ENCODE measurements around the gene PRDM16.

The PRDM16 gene

DNA sequence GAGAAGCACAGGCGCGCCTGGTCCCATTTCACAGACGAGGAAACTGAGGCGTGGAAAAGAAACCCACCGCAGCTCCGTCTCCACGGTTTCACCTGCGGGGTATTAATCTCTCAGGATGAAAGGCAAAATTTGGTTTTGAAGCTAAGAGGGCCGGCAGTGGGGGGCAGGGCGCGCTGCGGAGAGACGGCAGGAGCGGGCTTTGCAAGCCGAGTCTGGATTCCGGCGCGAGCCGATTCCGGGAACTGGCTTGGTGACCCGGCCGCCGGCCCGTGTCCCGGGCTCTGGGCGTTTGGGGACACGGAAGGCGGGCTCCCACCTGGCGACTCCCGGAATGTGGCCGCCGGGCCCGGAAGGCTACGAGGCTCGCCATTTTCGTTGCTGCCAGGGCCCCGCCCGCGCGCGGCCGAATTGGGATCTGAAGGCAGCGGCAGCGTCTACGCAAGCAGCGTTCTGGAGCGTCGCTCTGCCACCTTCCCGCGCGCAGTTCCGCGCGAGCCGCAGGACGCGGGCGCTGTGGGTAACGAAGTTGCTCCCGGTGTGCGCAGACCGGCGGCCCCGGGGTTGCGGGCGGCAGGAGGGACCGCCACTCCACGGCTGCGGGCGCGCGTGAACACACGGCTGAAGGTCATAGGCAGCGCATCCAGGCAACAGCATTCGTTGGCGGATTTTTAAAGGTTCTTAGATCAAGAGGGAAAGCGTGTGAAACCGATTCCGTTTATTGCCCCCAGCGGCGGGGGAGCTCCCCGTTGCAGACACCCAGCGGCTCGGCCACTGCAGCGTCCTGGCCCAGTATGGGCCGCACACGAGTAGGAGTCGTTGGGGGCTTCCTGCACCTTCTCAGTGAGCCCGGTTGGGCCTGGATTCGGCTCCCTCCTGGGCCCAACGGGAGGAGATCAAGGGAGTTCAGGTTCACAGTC is 5.4 kb upstream of the PRDM16 start:
- Histone ChIP-seq H3K36me3 (ENCODE audit: insufficient read depth, low read length) (no peaks in the 10 kb centered on the region), H3K79me2 (ENCODE audit: insufficient read depth, low read length) (peaks cover 35% of the 10 kb centered on the region; the same call in 1 of the 2 replicates), H3K9me2 (replicated peaks; ENCODE audit: low read depth, low read length) (no peaks in the 10 kb centered on the region), H3K4me3 (ENCODE audit: low read length, poor library complexity, severe bottlenecking) (no peak overlapping the region), H3F3A (ENCODE audit: low read depth) (no peaks in the 10 kb centered on the region), H4K20me1 (ENCODE audit: insufficient read depth, low read length, poor library complexity, severe bottlenecking) (no peaks in the 10 kb centered on the region), H3K4me1 (ENCODE audit: insufficient read depth, low read length, poor library complexity, severe bottlenecking) (peaks cover 22% of the 10 kb centered on the region), H3K27me3 (ENCODE audit: insufficient read depth, low read length, poor library complexity, severe bottlenecking) (no peaks in the 10 kb centered on the region), H3K9ac (ENCODE audit: low read depth, low read length, poor library complexity, severe bottlenecking) (no peak overlapping the region), H3K4me2 (ENCODE audit: low read depth, low read length, poor library complexity, severe bottlenecking) (no peak overlapping the region), H2AFZ (ENCODE audit: low read length) (no peak overlapping the region), H3K9me3 (ENCODE audit: insufficient read depth, low read depth, low read length) (no peaks in the 10 kb centered on the region)
- TF ChIP-seq, protein P1, sequence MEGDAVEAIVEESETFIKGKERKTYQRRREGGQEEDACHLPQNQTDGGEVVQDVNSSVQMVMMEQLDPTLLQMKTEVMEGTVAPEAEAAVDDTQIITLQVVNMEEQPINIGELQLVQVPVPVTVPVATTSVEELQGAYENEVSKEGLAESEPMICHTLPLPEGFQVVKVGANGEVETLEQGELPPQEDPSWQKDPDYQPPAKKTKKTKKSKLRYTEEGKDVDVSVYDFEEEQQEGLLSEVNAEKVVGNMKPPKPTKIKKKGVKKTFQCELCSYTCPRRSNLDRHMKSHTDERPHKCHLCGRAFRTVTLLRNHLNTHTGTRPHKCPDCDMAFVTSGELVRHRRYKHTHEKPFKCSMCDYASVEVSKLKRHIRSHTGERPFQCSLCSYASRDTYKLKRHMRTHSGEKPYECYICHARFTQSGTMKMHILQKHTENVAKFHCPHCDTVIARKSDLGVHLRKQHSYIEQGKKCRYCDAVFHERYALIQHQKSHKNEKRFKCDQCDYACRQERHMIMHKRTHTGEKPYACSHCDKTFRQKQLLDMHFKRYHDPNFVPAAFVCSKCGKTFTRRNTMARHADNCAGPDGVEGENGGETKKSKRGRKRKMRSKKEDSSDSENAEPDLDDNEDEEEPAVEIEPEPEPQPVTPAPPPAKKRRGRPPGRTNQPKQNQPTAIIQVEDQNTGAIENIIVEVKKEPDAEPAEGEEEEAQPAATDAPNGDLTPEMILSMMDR (conservative IDR thresholded peaks at IDR 0.05; ENCODE audit: low read length) = no peak
- TF ChIP-seq EZH2phosphoT487 (IDR thresholded peaks at IDR 0.05; ENCODE audit: borderline replicate concordance) = no peak

DNA sequence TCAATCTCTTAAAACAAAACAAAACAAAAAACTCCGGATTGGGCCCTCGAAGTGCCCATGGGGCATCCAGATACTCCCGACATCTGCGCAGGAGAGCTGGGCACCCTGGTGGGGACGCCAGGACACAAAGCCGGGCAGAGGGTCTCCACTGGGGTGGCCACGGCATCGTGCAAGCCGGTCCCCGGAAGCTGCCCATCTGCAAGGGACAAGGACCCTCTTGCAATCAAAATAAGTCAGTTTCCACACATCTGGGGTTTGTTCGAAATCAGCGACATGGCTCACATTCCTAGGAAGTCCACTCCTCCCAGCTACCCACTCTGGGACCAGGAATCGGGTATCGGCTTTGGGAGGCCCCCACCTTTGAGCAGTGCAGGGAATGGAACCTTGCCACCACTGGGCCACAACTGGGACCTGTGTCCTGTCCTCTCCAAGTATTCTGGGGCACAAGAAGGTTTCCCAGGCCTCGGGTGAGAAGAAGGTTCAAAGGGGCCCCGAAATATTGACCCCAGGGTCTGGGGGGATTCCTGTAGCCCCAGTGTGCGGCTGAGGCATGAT is 4.6 kb upstream of the PRDM16 start:
- H3K79me2 ChIP-seq (ENCODE audit: insufficient read depth, low read length) = peaks cover 35% of the 10 kb centered on the region; the same call in 1 of the 2 replicates
- TF ChIP-seq, protein P1 (conservative IDR thresholded peaks at IDR 0.05; ENCODE audit: low read length) = no peak
- TF ChIP-seq EZH2phosphoT487 (IDR thresholded peaks at IDR 0.05; ENCODE audit: borderline replicate concordance) = no peak
- no peak overlapping the region for H2AFZ ChIP-seq (ENCODE audit: low read length)
- no peaks in the 10 kb centered on the region for H4K20me1 ChIP-seq (ENCODE audit: insufficient read depth, low read length, poor library complexity, severe bottlenecking)
- no peaks in the 10 kb centered on the region for H3K27me3 ChIP-seq (ENCODE audit: insufficient read depth, low read length, poor library complexity, severe bottlenecking)
- H3K4me2 ChIP-seq (ENCODE audit: low read depth, low read length, poor library complexity, severe bottlenecking) = no peak overlapping the region
- H3K4me3 ChIP-seq (ENCODE audit: low read length, poor library complexity, severe bottlenecking) = no peak overlapping the region
- no peaks in the 10 kb centered on the region for H3F3A ChIP-seq (ENCODE audit: low read depth)
- H3K9me2 ChIP-seq (replicated peaks; ENCODE audit: low read depth, low read length) = no peaks in the 10 kb centered on the region
- H3K36me3 ChIP-seq (ENCODE audit: insufficient read depth, low read length) = no peaks in the 10 kb centered on the region
- no peak overlapping the region for H3K9ac ChIP-seq (ENCODE audit: low read depth, low read length, poor library complexity, severe bottlenecking)
- H3K9me3 ChIP-seq (ENCODE audit: insufficient read depth, low read depth, low read length) = no peaks in the 10 kb centered on the region
- peaks cover 22% of the 10 kb centered on the region for H3K4me1 ChIP-seq (ENCODE audit: insufficient read depth, low read length, poor library complexity, severe bottlenecking)

DNA sequence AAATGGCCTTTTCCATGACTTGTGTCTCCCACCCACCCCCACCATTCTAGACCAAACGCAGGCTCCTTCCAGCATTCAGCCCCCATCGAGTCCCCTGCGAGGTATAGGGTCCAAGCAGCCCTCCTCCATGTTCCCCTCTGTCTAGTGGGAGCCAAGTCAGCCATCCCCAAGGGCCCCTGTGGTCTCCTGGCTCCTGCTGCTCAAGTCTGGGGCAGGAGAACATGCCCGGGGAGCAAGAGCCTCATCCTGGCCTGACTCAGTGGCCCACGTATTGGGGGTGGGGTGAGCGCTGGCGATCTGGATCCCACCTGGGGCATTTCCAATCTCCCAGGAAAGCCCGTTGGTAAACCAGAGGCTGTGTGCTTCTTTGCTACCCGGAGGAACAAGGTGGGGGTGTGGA is 4.1 kb upstream of the PRDM16 start:
- H3K9me3 ChIP-seq (ENCODE audit: insufficient read depth, low read depth, low read length) = no peaks in the 10 kb centered on the region
- H3K9ac ChIP-seq (ENCODE audit: low read depth, low read length, poor library complexity, severe bottlenecking) = peak overlapping the region; percentile 46
- no peak overlapping the region for H3K4me3 ChIP-seq (ENCODE audit: low read length, poor library complexity, severe bottlenecking)
- H3K4me2 ChIP-seq (ENCODE audit: low read depth, low read length, poor library complexity, severe bottlenecking) = peak overlapping the region; percentile 81
- no peaks in the 10 kb centered on the region for H3K36me3 ChIP-seq (ENCODE audit: insufficient read depth, low read length)
- H3K9me2 ChIP-seq (replicated peaks; ENCODE audit: low read depth, low read length) = no peaks in the 10 kb centered on the region
- TF ChIP-seq EZH2phosphoT487 (IDR thresholded peaks at IDR 0.05; ENCODE audit: borderline replicate concordance) = no peak
- TF ChIP-seq, protein P1 (conservative IDR thresholded peaks at IDR 0.05; ENCODE audit: low read length) = no peak
- H4K20me1 ChIP-seq (ENCODE audit: insufficient read depth, low read length, poor library complexity, severe bottlenecking) = no peaks in the 10 kb centered on the region
- H3K27me3 ChIP-seq (ENCODE audit: insufficient read depth, low read length, poor library complexity, severe bottlenecking) = no peaks in the 10 kb centered on the region
- peaks cover 22% of the 10 kb centered on the region for H3K4me1 ChIP-seq (ENCODE audit: insufficient read depth, low read length, poor library complexity, severe bottlenecking)
- peaks cover 37% of the 10 kb centered on the region; the same call in 1 of the 2 replicates for H3K79me2 ChIP-seq (ENCODE audit: insufficient read depth, low read length)
- H2AFZ ChIP-seq (ENCODE audit: low read length) = no peak overlapping the region
- H3F3A ChIP-seq (ENCODE audit: low read depth) = no peaks in the 10 kb centered on the region
